Parathyroid adenoma (tissue), 2 donors: ENCODE results near the gene HOXD10.

Experiments
- H2AFZ ChIP-seq: fragments of 300-600 bp; sonication (generic); one replicate; pipeline ENCODE4 v1.7.0; 2017; ENCODE audit warnings: antibody characterized with exemption, mild to moderate bottlenecking
- H3K27ac ChIP-seq: fragments of 300-600 bp; sonication (generic); one replicate; pipeline ENCODE4 v1.7.0; 2017
- H3K27me3 ChIP-seq: fragments of 300-600 bp; sonication (generic); one replicate; pipeline ENCODE4 v1.7.0; 2017; ENCODE audit warnings: low read length; ENCODE audit not compliant: control insufficient read depth, insufficient read depth
- H3K36me3 ChIP-seq: fragments of 300-600 bp; sonication (generic); one replicate; pipeline ENCODE4 v1.7.0; 2017; ENCODE audit warnings: low read length; ENCODE audit not compliant: control insufficient read depth, insufficient read depth
- H3K4me1 ChIP-seq: fragments of 300-600 bp; sonication (generic); one replicate; pipeline ENCODE4 v1.7.0; 2017; ENCODE audit warnings: control low read depth
- H3K4me2 ChIP-seq: fragments of 300-600 bp; sonication (generic); one replicate; pipeline ENCODE4 v1.7.0; 2017; ENCODE audit warnings: low read length
- H3K4me3 ChIP-seq: fragments of 300-600 bp; sonication (generic); one replicate; pipeline ENCODE4 v1.7.0; 2017; ENCODE audit warnings: low read depth, low read length
- H3K79me2 ChIP-seq: fragments of 300-600 bp; sonication (generic); one replicate; pipeline ENCODE4 v1.7.0; 2017; ENCODE audit warnings: control low read depth
- H3K9ac ChIP-seq: fragments of 300-600 bp; sonication (generic); one replicate; pipeline ENCODE4 v1.7.0; 2017; ENCODE audit warnings: mild to moderate bottlenecking
- H3K9me3 ChIP-seq: fragments of 300-600 bp; sonication (generic); one replicate; pipeline ENCODE4 v1.7.0; 2017; ENCODE audit warnings: low read length; ENCODE audit not compliant: control insufficient read depth
- CTCF ChIP-seq: fragments of 300-600 bp; sonication (generic); IDR thresholded peaks from one replicate; pipeline ENCODE4 v1.7.0; 2017; ENCODE audit warnings: antibody characterized with exemption, mild to moderate bottlenecking
- donor health status: primary hyperparathyroidism.

The HOXD10 gene

GRCh38 chr2:176120364-176121189, 4.0 kb downstream of the HOXD10 start:
- TF ChIP-seq CTCF: no peak
- no peak overlapping the region for H3K27ac ChIP-seq
- H3K36me3 ChIP-seq: no peaks in the 10 kb centered on the region
- H3K9me3 ChIP-seq: no peaks in the 10 kb centered on the region
- H3K4me2 ChIP-seq: no peak overlapping the region
- no peak overlapping the region for H3K4me3 ChIP-seq
- no peak overlapping the region for H3K9ac ChIP-seq
- H3K4me1 ChIP-seq: no peaks in the 10 kb centered on the region
- H3K79me2 ChIP-seq: no peaks in the 10 kb centered on the region
- no peak overlapping the region for H2AFZ ChIP-seq
- H3K27me3 ChIP-seq: peaks cover 36% of the 10 kb centered on the region

- Histone ChIP-seq H3K27ac (no peak overlapping the region), H3K79me2 (no peaks in the 10 kb centered on the region), H3K9me3 (no peaks in the 10 kb centered on the region), H3K27me3 (peaks cover 32% of the 10 kb centered on the region), H3K9ac (no peak overlapping the region), H3K4me1 (no peaks in the 10 kb centered on the region), H2AFZ (no peak overlapping the region), H3K36me3 (no peaks in the 10 kb centered on the region), H3K4me3 (no peak overlapping the region), H3K4me2 (no peak overlapping the region)
- no peak for TF ChIP-seq CTCF
Measured at GRCh38 chr2:176121190-176122051, 4.8 kb downstream of the HOXD10 start.

- no peak for TF ChIP-seq CTCF
- Histone ChIP-seq H3K4me1 (no peaks in the 10 kb centered on the region), H3K4me3 (peak overlapping the region; percentile 44), H3K27ac (no peak overlapping the region), H2AFZ (no peak overlapping the region), H3K79me2 (no peaks in the 10 kb centered on the region), H3K9ac (no peak overlapping the region), H3K4me2 (no peak overlapping the region), H3K9me3 (no peaks in the 10 kb centered on the region), H3K27me3 (peaks cover 27% of the 10 kb centered on the region), H3K36me3 (no peaks in the 10 kb centered on the region)
Measured at GRCh38 chr2:176122052-176122682, 5.6 kb downstream of the HOXD10 start.

- no peaks in the 10 kb centered on the region for H3K36me3 ChIP-seq
- TF ChIP-seq CTCF: no peak
- H3K4me3 ChIP-seq: peak within 1 kb of the TSS; percentile 44
- no peak within 1 kb of the TSS for H3K27ac ChIP-seq
- no peaks in the 10 kb centered on the region for H3K9me3 ChIP-seq
- no peak within 1 kb of the TSS for H2AFZ ChIP-seq
- H3K27me3 ChIP-seq: peaks cover 25% of the 10 kb centered on the region
- H3K9ac ChIP-seq: no peak within 1 kb of the TSS
- H3K4me1 ChIP-seq: no peaks in the 10 kb centered on the region
- H3K4me2 ChIP-seq: peak within 1 kb of the TSS; percentile 13
- H3K79me2 ChIP-seq: no peaks in the 10 kb centered on the region
Measured at GRCh38 chr2:176122683-176123410, 6.3 kb downstream of the HOXD10 start, which contains the start of gene HOXD9. Gene HOXD9 (plus strand): TSS chr2:176122719. CDS start chr2:176122769, 50 bp downstream.
